Stimulated activated CD8-positive, alpha-beta memory T cell treated with anti-CD3 and anti-CD28 coated beads, Interleukin-15, amount 100 ng/mL, for 1 hour (primary cell): Measurements from ENCODE around the gene TENM3.

Experiments
- DNase-seq: peaks from one replicate; pipeline ENCODE4 v3.0.0-alpha.2; 2020; ENCODE audit warnings: low read depth

The TENM3 gene

DNA sequence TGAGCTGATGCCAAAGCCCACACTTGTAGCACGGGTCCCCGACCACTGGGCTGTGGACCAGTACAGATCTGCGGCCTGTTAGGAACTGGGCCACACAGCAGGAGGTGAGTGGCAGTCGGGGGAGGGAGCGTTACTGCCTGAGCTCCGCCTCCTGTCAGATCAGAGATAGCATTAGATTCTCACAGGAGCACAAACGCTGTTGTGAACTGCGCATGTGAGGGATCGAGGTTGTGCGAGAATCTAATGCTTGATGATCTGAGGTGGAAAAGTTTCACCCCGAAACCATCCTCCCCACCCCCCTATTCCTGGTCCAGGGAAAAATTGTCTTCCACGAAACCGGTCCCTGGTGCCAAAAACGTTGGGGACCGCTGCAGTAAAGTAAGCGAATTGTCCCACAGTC lies 382.0 kb downstream of the TENM3 start:
- DNase-seq: no peak

DNA sequence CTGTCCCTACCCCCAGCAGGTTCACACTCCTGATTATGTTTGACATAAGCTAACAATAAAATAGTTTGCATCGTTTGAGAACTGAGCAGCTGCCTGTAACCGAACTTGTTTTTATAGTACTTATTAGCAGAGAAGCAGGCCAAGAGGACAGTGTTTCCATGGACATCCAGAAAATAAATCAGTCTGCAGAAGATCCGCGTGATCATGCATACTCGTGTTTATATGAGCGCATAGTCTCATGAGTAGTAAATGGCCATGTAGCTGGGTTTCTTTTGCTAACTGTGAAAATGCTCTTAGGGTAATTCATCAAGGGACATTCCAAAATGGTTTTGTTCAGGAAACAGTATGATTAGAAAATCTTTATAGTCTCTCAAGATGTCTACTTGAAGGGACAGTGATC lies 384.8 kb downstream of the TENM3 start:
- DNase-seq: no peak

DNA sequence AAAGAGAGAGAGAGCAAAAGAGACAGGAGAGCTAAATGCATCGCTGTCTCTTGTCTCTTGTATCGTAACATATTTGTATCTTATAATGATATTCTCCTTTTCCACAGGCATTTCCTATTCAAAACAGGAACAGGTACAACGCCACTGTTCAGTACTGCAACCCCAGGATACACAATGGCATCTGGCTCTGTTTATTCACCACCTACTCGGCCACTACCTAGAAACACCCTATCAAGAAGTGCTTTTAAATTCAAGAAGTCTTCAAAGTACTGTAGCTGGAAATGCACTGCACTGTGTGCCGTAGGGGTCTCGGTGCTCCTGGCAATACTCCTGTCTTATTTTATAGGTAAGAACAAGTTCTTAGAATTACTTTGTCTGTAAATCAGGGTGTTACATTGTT lies 385.3 kb downstream of the TENM3 start:
- DNase-seq: no peak

DNA sequence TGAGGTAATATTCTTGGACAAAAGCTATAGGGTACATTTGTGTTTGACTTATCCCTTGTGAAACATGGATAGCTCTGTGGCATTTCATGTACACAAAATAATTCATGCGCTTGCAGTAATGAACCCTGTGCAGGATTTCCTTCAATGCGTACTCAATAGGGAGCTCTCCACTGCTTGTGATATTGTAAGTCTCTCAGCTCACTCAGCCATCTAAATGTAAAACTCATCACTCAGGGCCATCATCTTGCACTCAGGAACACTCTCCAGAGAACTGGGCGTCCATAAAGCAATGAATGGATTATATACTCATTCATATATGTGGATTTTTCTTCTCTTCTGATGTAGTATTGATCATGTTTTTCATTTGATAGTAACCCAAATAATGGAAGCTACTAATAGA lies 385.9 kb downstream of the TENM3 start:
- no peak for DNase-seq

DNA sequence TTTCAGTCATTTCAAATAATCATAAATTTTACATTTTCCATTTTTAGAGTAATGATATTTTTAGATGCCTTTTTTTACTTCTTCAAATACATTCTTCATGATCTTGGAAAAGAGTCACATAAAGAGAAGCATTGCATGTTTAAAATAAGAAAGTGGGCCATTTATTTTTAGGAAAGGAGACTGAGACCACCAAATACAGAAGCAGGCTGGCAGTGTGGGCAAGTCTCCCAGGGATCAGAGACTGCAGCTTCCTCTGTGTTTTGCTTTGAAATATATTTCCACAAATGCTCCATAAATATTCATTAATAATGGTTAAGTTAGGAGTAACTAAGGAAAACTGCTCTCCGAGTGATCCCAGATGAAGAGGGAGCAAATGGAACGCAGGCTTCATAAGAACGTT lies 397.3 kb downstream of the TENM3 start:
- no peak for DNase-seq

DNA sequence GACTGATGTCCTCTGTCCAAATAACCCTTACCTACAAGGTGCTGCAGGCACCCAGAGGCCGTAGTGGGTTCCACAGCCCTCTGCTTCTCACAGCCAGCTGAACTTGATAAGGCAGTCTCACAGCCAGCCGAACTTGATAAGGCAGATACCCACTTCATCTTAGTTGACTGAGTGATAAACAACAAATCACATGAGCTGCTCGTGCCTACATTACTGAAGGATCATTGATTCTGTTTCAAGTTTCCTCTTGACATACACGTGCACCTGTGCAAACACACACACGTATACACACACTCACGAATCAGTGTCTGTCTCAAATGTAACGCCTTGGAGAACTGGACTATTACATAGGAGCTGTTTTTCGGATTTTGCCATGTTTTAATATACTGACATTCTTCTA lies 397.7 kb downstream of the TENM3 start:
- DNase-seq: no peak

DNA sequence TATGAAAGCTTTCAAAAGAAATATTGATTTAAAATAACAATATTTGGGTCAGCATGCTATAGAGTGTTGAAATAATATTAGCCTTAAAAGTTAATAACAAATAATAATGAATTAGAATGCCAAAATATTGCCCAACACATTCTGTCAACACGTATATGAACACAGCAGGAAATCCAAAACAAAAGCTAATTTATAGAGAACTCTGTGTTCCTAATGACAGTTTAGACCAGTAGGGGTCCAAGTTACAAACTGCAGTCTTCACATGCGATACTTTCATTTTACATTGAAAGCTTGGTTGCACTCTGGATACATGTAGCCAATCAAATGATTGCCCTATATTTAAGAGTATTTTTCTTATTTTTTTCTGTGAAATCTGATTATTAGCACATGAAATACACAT lies 399.6 kb downstream of the TENM3 start:
- no peak for DNase-seq

DNA sequence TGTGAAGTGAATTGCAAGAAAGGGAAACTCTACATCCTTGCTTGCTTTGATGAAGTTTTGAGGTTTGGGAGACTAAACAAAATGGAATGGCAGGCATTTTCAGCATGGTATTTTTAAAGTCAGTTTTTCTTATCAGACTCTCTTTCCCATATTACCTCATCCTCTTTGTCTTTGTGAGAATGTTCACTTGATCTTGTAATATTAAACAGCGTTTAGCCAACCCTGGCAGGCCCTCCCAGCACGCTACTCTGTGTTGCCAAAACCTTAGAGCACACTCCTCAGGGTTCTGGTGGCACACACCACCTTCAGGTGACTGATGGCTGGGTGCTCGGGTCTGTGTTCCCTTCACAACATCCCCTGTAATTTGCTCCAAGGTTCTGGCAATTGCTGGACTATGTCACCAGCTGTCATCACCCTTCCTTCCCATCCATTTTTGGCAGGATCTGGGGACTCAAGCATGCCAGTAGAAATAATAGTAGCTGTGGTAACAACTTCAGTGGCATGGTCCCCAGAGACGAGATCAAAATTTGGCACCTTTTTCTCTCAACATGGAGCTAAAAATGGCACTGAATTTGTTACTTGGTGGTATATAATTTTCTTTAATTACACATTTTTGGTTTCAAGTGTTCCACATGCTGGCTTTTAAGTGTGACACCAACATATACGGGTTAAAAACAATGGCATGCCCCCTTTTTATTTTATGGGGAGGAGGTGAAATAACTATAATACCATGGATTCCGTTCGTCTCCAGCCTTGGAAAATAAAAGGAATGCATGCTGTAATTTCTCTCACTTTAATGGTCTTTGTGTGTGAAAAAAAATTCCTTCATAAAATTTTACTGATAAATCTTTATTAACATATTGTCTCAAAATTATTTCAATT lies 400.8 kb downstream of the TENM3 start:
- no peak for DNase-seq

DNA sequence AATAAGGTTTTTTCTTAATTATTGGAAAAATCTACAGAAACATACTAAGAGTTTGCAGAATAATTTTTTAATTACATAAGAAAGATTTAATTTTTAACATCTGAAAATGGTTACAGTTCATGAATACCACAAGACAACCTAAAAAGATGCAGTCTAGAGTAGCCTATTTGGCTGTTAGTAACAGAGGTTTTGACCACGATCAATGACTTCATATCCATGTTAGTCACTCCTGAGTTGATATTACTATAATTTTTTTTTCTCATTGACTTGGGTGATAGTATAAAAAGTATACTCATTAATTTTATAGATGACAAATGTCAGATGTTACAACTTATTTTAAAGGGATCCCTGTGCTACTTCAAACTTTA lies 401.5 kb downstream of the TENM3 start:
- DNase-seq: no peak

DNA sequence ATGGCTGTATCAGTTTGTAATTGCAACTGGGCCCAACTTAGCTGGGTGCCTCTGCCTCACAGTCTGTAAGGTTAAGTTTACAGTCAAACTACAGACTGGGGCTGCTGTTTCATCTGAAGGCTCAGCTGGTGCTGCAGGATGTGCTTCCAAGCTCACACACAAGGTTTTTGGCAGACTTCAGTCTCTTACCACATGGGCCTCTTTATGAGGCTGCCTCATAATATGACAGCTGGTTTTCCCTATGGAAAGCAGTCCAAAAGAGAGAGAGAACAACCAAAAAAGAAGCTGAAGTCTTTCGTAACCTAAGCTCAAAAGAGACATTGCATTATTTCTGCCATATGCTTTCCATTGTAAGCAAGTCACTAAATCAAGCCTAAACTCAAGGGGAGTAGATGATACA lies 402.3 kb downstream of the TENM3 start:
- no peak for DNase-seq

DNA sequence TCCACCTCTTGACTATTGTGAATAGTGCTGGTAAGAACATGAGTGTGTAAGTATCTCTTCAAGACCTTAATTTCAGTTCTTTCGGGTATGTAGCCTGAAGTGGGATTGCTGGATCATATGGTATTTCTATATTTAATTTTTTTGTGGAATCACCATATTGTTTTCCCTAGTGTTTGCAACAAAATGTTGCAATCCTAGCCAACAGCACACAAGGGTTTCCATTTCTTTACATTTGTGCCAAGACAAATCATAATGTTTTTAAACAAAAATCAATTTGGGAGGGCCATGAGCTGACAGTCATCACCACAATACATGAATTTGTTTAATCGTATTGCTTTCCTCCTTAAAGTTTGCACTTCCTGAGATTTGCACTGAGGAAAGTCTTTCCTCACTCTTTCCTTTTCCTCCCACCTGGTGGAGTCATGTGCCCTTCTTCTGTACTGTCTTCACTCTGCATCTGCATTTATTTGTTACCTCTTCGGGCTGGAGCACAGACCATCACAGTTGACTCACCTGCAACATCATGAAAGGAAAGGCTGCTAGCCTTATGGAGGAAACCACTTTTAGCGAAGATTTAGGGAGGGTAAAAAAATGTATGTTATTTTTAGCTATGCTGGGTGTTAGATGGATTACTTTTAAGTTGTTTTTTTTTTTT lies 404.6 kb downstream of the TENM3 start:
- DNase-seq: no peak

DNA sequence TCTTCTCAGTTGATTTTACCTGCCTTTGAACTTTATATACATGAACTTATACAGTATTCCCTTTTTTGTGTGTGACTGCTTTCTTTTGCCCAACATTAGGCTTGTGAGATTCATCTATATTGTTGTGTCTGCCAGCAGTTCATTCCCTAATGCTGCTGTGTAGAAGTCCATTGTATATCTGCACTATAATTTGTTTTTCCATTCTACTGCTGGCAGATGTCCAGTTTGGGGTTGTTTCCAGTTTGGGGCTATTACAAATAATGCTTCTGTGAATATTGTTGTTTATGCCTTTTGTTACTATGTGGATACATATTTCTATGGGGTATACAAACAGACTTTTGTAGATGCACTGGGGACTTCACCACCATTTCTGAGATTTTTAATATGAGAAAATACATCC lies 405.6 kb downstream of the TENM3 start:
- DNase-seq: no peak

DNA sequence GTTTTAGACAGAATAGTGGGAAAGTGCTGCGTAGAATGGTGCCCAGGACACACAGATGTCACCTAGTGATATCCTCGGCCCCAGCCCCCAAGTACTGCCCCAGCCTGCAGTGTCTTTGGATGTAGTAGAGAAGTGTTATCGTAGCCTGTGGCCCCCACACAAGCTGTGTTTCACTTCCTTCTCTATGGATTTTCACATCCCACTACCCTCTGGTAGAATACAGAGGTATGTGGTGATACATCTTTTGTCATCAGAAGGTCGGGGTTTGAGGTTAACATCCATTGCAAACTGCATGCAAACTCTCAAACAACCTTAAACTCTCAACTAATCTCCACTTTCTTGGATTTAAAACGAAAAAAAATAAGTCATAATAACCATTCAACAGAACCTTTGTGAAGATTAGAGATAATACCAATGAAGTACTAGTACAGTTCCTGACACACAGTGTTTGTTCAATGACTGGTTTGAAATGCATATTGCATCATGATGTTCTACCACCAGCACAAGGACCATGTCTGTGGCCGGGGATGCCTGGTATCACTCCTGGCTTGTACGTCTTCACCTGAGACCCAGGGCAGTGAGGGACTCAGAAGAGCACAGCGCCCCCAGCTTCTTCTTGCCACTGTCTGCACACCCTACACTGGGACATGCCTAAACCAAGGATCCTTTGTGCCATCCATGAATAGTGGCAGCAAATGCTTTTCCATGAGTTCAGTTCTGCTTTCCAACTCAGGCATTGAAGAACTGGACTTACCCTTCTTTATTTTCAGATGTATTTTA lies 406.7 kb downstream of the TENM3 start:
- DNase-seq: no peak

DNA sequence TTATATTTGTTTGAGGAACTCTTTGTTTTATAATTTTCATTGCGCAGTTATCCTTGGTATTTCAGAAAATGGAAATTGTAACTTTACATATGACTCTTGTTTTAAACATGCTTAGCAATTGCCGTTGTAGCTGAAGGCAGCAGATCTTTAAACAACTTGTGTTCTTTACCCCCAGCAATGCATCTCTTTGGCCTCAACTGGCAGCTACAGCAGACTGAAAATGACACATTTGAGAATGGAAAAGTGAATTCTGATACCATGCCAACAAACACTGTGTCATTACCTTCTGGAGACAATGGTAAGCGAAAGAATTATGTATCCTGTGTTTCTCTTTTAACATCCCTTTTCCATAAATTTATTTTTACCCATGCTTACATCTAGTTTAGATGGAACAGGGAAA lies 410.4 kb downstream of the TENM3 start:
- no peak for DNase-seq

DNA sequence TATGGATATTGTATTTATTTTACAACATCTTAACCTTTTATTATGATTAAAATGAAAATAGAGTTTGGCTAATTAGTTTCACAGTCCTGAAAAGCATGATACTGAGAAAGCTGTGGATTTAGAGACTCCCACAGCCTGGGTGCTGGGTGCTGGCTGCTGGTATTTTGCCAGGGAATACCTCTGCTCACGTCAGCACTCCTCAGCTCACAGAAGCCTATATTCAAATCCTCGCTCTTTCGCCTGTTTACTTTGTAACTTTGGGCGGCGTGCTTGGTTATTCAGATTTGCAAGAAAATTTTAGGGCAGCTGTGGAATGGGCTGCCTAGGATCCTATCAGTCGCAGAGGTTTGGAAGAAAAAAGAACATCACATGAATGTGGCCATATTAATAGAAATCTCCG lies 412.1 kb downstream of the TENM3 start:
- no peak for DNase-seq

DNA sequence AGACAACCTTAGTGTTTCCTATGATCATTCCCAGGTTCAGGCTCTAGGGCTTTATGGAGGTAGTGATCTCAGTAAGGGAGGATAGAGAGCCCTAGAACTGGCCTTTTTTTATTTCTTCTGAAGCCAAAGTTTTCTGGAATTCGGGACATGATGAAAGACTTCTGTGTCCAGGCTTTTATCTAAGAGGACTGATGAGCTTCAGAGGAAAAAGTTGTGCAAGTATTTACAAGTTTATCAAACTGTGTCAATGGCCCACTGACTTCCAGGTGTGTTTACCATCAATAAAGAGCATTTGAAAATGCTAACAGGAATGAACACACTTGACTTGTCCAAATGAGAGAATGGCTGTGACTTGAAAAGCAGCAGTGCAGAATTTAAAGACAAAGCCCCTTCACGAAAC lies 419.3 kb downstream of the TENM3 start:
- DNase-seq: no peak

DNA sequence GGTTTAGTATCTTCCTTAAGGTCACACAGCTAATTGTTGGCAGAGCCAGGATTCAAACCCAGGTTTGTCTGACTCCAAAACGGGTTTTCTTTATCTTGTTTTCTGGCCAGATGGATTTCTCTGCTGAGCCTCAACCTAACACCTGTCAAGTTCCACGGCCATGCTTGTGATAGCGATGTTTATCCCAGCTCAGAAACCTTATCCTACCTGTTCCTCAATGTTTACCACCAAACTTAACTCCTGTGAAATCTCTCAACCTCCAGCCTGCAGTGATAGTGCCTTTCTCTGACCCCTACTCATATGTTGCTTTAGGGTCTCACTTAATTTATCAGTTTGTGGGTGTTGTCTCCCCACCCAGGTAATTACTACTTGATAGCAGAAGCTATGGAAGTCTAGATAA lies 428.0 kb downstream of the TENM3 start:
- no peak for DNase-seq

DNA sequence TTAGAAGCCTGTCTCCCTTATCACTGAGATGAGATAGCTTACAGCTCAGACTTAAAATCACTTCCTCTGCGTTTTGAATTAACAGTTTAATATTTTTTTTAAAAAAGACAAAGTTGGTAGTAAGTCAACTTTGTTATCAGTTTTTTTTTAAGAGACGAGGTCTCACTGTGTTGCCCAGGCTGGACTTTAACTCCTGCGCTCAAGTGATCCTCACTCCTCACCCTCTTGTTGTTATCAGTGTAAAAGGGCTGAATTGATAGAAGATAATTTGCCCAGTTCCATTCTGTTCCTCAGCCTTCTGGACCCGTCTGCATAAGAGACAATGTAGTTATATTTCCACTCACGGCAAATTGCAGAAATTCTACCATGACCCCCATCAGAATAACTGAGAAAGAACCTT lies 428.5 kb downstream of the TENM3 start:
- no peak for DNase-seq

DNA sequence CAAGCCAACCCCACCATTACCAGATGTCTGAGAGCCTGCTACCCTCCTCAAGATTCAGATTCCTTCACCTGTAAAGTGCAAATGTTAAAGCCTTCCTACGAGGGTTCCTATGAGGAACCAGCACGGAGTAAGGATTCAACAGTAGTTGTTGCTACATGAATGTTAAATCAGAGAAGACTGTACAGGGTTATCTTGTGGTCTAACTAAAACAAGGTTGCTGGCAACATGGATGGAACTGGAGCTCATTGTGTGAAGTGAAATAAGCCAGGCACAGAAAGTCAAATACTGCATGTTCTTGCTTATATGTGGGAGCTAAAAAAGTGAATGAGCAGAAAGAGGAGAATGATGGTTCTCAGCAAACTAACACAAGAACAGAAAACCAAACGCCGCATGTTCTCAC lies 435.4 kb downstream of the TENM3 start:
- DNase-seq: no peak

DNA sequence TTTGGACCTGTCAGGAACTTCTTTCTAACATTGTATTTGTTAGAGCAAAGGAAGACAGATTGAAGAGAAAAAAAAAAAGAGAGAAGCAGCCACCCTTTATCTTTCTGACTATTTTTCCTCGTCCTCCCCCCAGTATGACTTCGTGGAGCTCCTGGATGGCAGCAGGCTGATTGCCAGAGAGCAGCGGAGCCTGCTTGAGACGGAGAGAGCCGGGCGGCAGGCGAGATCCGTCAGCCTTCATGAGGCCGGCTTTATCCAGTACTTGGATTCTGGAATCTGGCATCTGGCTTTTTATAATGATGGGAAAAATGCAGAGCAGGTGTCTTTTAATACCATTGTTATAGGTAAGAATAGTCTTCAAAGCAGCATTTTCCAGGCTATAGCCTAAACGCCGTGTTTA lies 436.3 kb downstream of the TENM3 start:
- no peak for DNase-seq

DNA sequence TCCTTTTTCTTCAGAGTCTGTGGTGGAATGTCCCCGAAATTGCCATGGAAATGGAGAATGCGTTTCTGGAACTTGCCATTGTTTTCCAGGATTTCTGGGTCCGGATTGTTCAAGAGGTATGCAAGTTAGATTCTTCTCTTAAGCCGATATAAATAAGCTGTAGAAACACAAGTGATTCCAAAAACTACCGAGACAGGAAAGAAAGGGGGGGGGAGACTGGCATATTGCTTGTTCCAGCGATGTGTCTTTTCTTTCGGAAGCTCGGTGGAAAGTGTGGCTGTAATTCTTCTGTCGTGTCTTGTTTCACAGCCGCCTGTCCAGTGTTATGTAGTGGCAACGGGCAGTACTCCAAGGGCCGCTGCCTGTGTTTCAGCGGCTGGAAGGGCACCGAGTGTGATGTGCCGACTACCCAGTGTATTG lies 437.0 kb downstream of the TENM3 start:
- no peak for DNase-seq

DNA sequence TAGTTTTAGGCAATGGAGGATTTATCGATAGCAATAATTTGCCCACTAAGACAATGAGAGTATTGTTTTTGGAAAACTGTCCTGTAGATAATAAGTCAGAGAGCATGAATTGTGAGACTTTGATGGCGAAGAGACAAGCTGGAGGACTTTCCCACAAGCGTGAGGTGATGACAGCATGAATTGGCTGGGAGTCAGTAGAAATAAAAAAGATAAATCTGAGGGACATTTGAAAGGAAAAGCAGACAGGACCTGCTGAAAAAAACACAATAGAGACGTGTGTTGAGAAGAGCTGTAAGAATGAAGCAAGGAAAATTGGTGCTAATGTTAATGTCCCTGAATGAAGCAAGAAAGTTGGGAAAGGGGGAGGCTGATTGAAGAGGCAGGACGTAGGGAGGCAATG lies 440.5 kb downstream of the TENM3 start:
- DNase-seq: no peak

DNA sequence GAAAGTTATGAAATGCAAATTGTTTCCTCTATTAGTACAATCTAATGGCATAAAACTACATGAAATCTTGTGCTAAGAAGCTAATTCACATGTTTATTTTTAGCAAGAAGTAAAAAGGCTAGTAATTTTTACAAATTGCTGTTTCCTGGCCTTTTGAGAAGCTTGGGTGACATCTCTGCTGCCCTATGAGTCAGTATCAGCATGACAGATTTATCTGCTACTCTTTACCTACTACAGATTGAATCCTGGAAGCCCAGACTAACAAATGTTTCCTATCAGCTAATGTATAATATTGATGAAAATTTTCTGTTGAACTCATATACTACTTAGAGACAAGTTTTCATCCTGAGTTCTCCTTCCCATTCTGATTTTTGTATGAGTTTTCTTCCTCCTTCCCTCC lies 441.6 kb downstream of the TENM3 start:
- DNase-seq: no peak
